Prostate gland (tissue), 2 donors: ENCODE data around the gene LRRC74A.

ENCODE experiments used
- CTCF ChIP-seq, 4 experiments: fragments of 200-600 bp in 2 of 4; fragments of 450-650 bp in 2 of 4; sonication (generic) in 2 of 4; IDR thresholded peaks; 1 replicate in 3 of 4; 2 replicates in 1 of 4; pipeline ENCODE4 v1.5.1; 2016 to 2019; ENCODE audit warnings: antibody characterized with exemption in 4 of 4, mild to moderate bottlenecking in 2 of 4, moderate library complexity in 2 of 4
- POLR2A ChIP-seq: fragments of 450-650 bp; IDR thresholded peaks from one replicate; pipeline ENCODE4 v1.6.1; 2016; ENCODE audit warnings: antibody characterized with exemption, mild to moderate bottlenecking
- POLR2AphosphoS5 ChIP-seq: sonication (generic); formaldehyde crosslinking; IDR thresholded peaks from one replicate; pipeline ENCODE4 v1.6.1; 2017; ENCODE audit warnings: antibody characterized with exemption

- TF ChIP-seq CTCF (IDR thresholded peaks at IDR 0.05) (no peak), POLR2A (no peak), POLR2AphosphoS5 (no peak)
These were observed 1.6 kb downstream of the LRRC74A start for GRCh38 chr14:76827696-76828296.
